HG02885 (cell line): ENCODE results near the gene QRFP.

Source experiments
- ATAC-seq: cut with Tn5 transposase; IDR thresholded peaks from one replicate; pipeline ENCODE4 v1.9.1; 2021; ENCODE audit warnings: mild to moderate bottlenecking; ENCODE audit not compliant: unreplicated experiment, poor library complexity

QRFP gene

GRCh38 chr9:130893341-130894101, 3.1 kb downstream of the QRFP start:
- no peak for ATAC-seq

- ATAC-seq, result no peak
Measured at GRCh38 chr9:130892477-130893304, 3.9 kb downstream of the QRFP start.

- ATAC-seq, result no peak
Measured at GRCh38 chr9:130891688-130892476, 4.7 kb downstream of the QRFP start.

GRCh38 chr9:130890870-130891687, 5.5 kb downstream of the QRFP start:
- ATAC-seq, result no peak

GRCh38 chr9:130890124-130890523, 6.5 kb downstream of the QRFP start:
- ATAC-seq, result no peak

- ATAC-seq, result no peak
Measured at GRCh38 chr9:130888146-130888885, 8.3 kb downstream of the QRFP start.

- ATAC-seq, result no peak
Measured at GRCh38 chr9:130887494-130888144, 9.0 kb downstream of the QRFP start.

- no peak for ATAC-seq
Measured at GRCh38 chr9:130886981-130887380, 9.6 kb downstream of the QRFP start.

GRCh38 chr9:130885484-130886375, 10.9 kb downstream of the QRFP start:
- no peak for ATAC-seq

GRCh38 chr9:130884542-130885483, 11.8 kb downstream of the QRFP start:
- ATAC-seq, result no peak

GRCh38 chr9:130884111-130884531, 12.5 kb downstream of the QRFP start:
- no peak for ATAC-seq

GRCh38 chr9:130883479-130883878, 13.1 kb downstream of the QRFP start:
- ATAC-seq, result no peak

GRCh38 chr9:130882696-130883225, 13.9 kb downstream of the QRFP start:
- no peak for ATAC-seq

GRCh38 chr9:130881516-130881915, 15.1 kb downstream of the QRFP start:
- no peak for ATAC-seq

GRCh38 chr9:130880599-130881220, 15.9 kb downstream of the QRFP start:
- no peak for ATAC-seq

GRCh38 chr9:130879863-130880411, 16.7 kb downstream of the QRFP start:
- ATAC-seq, result no peak
